Measurements from ENCODE around the gene TTC13. TPM values are rescaled to one million over a fixed set of nuclear protein-coding genes. Genes with fewer than 3 reads are reported as not detected.
A peak's percentile ranks its signal among the peaks of the same experiment; 100 is the strongest.

TTC13 gene
- total RNA-seq, 2 experiments from 2014 or later, result 24.9 to 25.0 TPM

DNA sequence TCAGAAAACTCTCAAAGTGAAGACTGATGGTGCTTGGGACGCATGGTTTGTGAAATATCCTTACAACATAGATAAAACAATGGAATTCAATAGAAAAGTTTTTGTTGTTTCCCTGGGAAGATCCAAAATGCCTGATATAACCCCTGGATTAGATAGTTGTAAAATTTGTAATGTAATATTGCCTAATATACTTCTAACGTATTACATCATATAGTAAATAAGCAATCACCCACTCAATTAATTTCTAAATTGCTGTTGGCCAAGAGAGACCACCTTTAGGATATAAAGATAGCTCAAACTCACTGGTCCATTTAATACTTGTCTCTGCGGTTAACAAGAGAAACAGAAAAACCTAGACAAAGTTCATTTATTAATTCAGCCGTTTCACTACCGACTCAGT lies 42.2 kb downstream of the TTC13 start:
- ChIA-PET CTCF (no interaction called here), POLR2A (no interaction called here)
- Histone ChIP-seq H3K4me3 (ENCODE audit: low read length) (no peak overlapping the region), H3K9me3 (ENCODE audit: control insufficient read depth in 1 of 2, insufficient read depth in 1 of 2, low read length in 2 of 2) (no peaks in the 10 kb centered on the region), H3K27me3 (ENCODE audit: control insufficient read depth in 1 of 2, insufficient read depth in 2 of 2, low read length in 2 of 2) (no peaks in the 10 kb centered on the region), H3K27ac (ENCODE audit: low read depth in 1 of 2, low read length in 2 of 2) (no peak overlapping the region), H3K36me3 (ENCODE audit: insufficient read depth, low read length) (peaks cover 51% of the 10 kb centered on the region), H3K4me1 (ENCODE audit: insufficient read depth, low read length) (no peaks in the 10 kb centered on the region)
- ATAC-seq (ENCODE audit: poor library complexity) (no peak), DNase-seq (no peak)
- intact Hi-C loops (cut with DNase I, micrococcal nuclease), result no loop called here
- no peak for TF ChIP-seq CTCF (IDR thresholded peaks at IDR 0.05)
- Mint-ChIP-seq H3K27me3 (no peaks in the 10 kb centered on the region), H3K4me3 (no peak overlapping the region), H3K4me1 (ENCODE audit: low read depth) (peaks cover 6% of the 10 kb centered on the region), H3K9me3 (no peaks in the 10 kb centered on the region), H3K27ac (peak overlapping the region; percentile 55), H3K36me3 (ENCODE audit: low read depth) (peaks cover 87% of the 10 kb centered on the region)

- H3K36me3 ChIP-seq (ENCODE audit: insufficient read depth, low read length), result peaks cover 57% of the 10 kb centered on the region
- no peak for TF ChIP-seq CTCF (IDR thresholded peaks at IDR 0.05)
Measured at GRCh38 chr1:230935852-230936251, 42.8 kb downstream of the TTC13 start.

DNA sequence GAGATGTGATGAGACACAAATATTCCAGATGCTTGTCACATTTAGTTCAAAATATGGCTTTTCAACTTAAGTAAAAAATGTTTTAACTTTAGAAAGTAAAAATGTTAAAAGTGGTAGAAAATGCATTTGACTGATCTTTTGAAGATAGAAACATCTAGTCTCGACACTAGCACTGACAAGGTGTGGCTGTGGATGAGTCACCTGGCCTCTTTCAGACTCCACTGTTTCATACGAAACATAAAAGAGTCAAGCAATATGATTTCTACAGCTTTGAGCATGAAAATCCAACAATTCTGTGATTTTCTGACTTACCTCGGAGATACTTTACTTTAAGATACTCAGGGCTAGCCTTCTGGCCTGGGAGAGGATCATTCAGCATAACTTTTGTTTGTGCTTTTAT lies 47.7 kb downstream of the TTC13 start:
- Histone ChIP-seq H3K27ac (ENCODE audit: low read depth in 1 of 2, low read length in 2 of 2) (no peak overlapping the region), H3K27me3 (ENCODE audit: control insufficient read depth in 1 of 2, insufficient read depth in 2 of 2, low read length in 2 of 2) (no peaks in the 10 kb centered on the region), H3K9me3 (ENCODE audit: control insufficient read depth in 1 of 2, insufficient read depth in 1 of 2, low read length in 2 of 2) (no peaks in the 10 kb centered on the region), H3K36me3 (ENCODE audit: insufficient read depth, low read length) (peaks cover 70% of the 10 kb centered on the region), H3K4me1 (ENCODE audit: insufficient read depth, low read length) (no peaks in the 10 kb centered on the region), H3K4me3 (ENCODE audit: low read length) (no peak overlapping the region)
- TF ChIP-seq CTCF (IDR thresholded peaks at IDR 0.05), result no peak
- ChIA-PET POLR2A (no interaction called here), CTCF (no interaction called here)
- no peak overlapping the region for H3K4me3 Mint-ChIP-seq
- H3K4me1 Mint-ChIP-seq (ENCODE audit: low read depth), result no peaks in the 10 kb centered on the region
- no peaks in the 10 kb centered on the region for H3K27me3 Mint-ChIP-seq
- ATAC-seq (ENCODE audit: poor library complexity), result no peak
- no peak overlapping the region for H3K27ac Mint-ChIP-seq
- intact Hi-C loops (cut with DNase I, micrococcal nuclease), result no loop called here
- H3K9me3 Mint-ChIP-seq, result no peaks in the 10 kb centered on the region
- no peak for DNase-seq
- H3K36me3 Mint-ChIP-seq (ENCODE audit: low read depth), result peaks cover 86% of the 10 kb centered on the region

More at GRCh38 chr1:230935852-230936251, 42.8 kb downstream of the TTC13 start:
- no peak overlapping the region for H3K4me3 ChIP-seq (ENCODE audit: low read length)
- no peaks in the 10 kb centered on the region for H3K27me3 Mint-ChIP-seq
- H3K4me3 Mint-ChIP-seq, result no peak overlapping the region
- H3K4me1 ChIP-seq (ENCODE audit: insufficient read depth, low read length), result no peaks in the 10 kb centered on the region
- no peaks in the 10 kb centered on the region for H3K9me3 Mint-ChIP-seq
- DNase-seq (no peak), ATAC-seq (ENCODE audit: poor library complexity) (no peak)
- no peaks in the 10 kb centered on the region for H3K9me3 ChIP-seq (ENCODE audit: control insufficient read depth in 1 of 2, insufficient read depth in 1 of 2, low read length in 2 of 2)
- intact Hi-C loops (cut with DNase I, micrococcal nuclease), result no loop called here
- no peak overlapping the region for H3K27ac ChIP-seq (ENCODE audit: low read depth in 1 of 2, low read length in 2 of 2)
- peaks cover 91% of the 10 kb centered on the region for H3K36me3 Mint-ChIP-seq (ENCODE audit: low read depth)
- peaks cover 6% of the 10 kb centered on the region for H3K4me1 Mint-ChIP-seq (ENCODE audit: low read depth)
- CTCF ChIA-PET, result no interaction called here
- peak overlapping the region; percentile 57 for H3K27ac Mint-ChIP-seq
- H3K27me3 ChIP-seq (ENCODE audit: control insufficient read depth in 1 of 2, insufficient read depth in 2 of 2, low read length in 2 of 2), result no peaks in the 10 kb centered on the region
- POLR2A ChIA-PET, result no interaction called here
